NOMO-1 treated with dmso at 0.1 percent for 144 hours (cell line): Measurements from ENCODE around the gene MYOG.

Source experiments
- DNase-seq: peaks from one replicate; lab custom pipeline; 2025; ENCODE audit not compliant: unreplicated experiment; lab: John Stamatoyannopoulos, UW

The MYOG gene

DNA sequence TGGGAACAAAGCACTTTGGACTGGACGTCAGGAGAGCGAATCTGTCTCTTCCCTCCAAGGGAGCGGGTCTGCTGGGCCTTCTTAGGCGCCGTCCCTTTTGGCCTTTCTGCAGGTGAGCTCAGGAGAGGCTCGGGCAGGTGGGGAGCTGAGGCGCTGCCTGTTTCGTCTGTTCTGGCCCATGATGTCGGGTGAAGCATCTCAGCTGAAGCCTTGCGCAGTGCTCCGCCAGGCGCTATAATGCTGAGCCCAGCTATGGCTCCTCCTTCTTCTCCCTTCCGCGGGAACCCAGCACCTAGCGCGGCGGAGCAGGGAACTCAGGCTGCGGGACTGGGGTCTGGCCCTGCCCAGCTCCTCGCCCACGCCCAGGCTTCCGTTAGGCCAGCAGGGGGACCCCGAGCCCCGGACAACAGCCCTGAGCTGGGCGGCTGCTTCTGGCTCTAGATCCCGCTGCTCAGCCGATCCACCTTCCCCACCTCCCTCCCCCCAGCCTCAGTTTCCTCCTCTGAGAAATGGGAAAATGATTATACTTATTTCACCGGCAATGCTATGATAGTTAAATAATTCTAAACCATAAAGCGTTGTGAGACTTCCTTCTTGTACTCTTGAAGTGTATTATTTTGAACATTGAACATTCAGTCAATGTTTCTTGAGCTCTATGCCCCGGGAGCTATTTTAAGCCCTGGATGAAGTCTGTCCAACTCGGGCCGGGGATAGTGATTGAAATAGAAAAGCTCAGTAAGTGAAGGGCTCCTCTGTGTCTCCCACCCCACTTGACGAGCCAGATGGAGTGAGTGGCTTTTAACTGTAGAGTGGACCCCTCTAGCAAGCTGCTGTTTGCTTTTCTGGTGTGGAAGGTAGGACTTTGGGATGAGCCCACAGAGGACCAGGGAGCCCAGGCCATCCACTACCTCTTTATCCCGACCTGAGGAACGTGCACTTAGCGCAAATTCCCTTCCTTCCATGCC, 32.1 kb upstream of the MYOG start:
- DNase-seq = peak; percentile 23

DNA sequence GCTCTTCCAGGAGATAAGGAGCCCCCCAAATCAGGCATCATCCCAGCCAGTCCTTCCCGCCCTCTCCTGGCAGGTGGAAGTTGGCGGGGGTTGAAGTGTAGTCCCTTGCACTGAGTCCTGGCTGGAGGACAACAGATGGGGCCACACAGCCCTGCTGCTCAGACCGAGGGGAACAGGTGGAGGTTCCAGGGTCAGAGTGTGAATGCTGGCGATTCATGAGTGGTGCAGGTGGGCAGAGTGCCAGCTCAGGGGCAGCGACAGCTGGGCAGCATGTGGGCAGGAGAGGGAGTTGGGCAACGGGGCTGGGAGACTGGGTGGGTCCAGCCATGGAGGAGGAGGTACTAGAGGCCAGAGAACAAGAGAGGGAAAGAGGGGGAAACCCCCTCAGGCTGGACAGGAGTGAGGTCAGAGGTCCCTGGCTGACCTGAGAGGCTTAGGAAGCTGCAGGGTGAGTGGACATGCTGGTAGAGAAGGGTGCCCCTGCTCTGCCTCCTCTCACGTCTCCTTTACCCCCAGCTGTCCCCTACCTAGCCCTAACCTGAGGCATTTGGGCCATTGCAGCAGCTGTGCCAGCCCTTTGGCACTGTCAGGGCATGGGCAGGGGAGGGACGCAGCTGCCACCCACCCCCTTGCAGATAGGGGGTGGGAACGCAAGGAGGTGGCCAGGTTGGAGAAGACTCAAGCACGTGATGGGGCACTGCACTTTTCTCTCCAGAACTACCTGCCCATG, 30.4 kb upstream of the MYOG start:
- no peak for DNase-seq

GRCh38 chr1:203114202-203114601, 28.4 kb upstream of the MYOG start:
- DNase-seq = no peak

GRCh38 chr1:203113308-203113707, 27.5 kb upstream of the MYOG start:
- DNase-seq = no peak

GRCh38 chr1:203112475-203112874, 26.7 kb upstream of the MYOG start:
- no peak for DNase-seq

DNA sequence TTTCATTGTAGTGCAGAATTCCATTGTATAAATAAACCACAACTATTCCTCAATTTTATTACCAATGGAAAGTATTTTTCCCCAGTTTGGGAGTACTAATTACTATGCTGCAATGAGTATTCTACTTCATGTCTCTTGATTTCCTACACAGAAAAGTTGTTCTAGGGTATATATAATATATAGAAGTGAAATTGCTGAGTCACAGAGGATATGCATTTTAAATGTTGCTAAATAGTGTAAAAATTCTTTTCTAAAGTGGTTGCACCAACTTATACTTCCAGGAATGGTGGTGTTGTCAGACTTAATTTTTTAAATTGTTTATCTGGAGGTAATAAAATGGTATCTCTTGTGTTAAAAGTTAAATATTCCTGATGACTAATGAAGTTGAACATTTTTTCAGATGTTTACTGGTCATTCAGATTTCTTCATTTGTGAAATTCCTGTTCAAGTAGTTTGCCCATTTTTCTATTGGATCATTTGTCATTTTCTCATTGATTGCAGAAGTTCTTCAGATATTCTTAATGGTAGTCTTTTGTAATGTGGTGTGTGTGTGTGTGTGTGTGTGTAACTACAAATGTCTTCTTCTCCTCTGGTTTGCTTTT, 19.1 kb upstream of the MYOG start:
- DNase-seq = no peak

- no peak for DNase-seq
Measured at GRCh38 chr1:203103829-203104495, 18.1 kb upstream of the MYOG start.

GRCh38 chr1:203103216-203103615, 17.4 kb upstream of the MYOG start:
- no peak for DNase-seq

GRCh38 chr1:203101813-203102634, 16.2 kb upstream of the MYOG start:
- DNase-seq = no peak

- no peak for DNase-seq
Measured at GRCh38 chr1:203100516-203100869, 14.7 kb upstream of the MYOG start.

DNA sequence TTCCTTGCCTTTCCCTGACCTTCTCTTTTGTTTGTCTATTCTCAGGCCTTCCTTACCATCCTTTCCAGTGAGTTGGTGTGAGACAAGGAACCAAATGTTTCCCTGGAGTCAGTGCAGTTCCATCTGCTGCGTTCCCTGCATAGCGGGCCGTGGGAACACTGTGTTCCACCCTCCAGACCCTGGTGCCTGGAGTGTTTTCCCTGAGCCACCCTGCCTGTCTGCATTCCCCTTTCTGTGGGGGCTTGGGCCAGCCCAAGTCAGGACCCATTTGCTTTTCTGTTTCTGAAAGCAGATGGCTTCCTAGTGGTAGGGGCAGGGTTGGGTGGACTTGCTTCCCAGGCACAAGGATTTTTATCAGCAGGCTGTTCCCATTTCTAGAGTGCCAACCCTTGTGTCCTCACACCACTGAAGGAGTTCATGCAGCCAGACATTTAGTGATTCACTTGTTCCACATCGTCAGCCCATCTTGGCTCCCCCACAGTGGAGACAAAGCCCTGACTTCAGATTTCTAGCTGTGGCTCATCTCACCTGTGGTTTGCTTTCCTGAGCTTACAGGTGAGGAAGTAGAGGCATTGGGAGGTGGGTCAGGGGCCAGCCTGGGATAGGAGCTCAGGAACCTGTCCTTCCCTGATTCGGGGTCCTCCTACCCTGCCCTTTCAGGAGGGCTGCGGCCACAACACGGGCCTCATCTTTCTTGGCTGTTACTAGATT, 14.1 kb upstream of the MYOG start:
- no peak for DNase-seq

DNA sequence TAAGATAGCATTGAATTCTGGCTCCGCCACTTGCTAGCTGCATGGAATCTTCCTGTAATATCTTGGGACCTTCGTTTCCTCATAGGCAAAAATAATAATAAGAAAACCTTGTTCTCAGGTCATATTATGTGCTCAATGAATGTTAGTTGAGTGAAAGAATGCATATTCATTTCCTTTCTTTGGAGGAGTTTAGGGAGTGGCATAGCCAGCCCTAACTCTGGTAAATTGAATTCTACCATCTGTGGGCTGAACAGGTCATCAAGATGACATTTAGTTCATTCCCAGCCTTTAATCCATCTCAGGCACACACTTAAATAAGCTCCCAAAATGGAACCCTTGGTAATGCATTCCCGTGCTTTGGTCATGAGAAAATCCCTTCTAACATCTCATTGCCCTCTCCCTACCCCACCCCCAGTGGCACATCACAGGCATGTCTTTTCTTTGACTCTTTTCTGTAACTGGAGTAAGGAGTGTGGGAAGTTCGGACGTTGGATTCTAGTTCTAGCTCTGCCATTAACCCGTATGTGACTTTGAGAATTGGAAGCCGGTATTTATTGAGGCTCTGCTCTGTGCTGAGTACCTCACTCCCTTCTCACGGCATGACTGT, 13.2 kb upstream of the MYOG start:
- no peak for DNase-seq

- DNase-seq = no peak
Measured at GRCh38 chr1:203098445-203098844, 12.6 kb upstream of the MYOG start.

DNA sequence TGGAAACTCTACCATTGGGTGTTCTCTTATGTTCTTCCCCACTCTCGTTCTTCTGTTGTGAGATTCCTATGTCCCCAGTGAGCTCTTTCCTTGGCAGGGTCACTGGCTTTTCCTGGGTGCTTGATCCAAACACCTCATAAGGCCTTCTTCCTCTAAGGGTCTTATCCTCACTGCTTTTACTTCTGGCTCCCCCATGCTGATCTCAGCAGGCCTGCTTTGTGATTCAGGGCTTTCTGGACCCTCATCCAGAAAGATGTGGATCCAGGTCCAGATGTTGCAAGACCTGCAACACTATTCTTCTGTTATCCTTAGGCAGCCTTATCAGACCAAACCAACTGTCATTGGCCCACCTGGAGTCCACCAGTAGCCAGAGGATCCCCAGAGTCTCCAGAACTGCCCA, 11.2 kb upstream of the MYOG start:
- DNase-seq = no peak

DNA sequence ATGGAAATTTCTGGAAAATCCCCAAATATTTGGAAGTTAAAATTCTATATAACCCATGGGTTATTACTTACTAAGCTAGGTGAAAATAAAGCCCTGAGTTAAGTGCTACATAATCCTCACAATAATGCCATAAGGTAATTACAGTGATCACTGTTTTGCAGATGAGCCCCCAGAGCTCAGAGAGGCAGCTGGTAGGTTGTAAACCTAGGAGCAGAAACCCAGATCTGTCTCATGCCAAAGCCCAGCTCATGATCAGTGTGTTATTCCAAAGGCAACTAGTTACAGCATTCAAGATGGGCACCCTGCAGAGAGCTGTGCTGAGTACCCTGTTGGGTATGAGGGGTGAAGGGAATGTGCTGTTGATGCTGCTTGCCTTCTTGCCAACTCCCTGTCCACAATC, 10.8 kb upstream of the MYOG start:
- DNase-seq = no peak

GRCh38 chr1:203095061-203095690, 9.4 kb upstream of the MYOG start:
- no peak for DNase-seq

- no peak for DNase-seq
Measured at GRCh38 chr1:203093754-203094410, 8.1 kb upstream of the MYOG start.

DNA sequence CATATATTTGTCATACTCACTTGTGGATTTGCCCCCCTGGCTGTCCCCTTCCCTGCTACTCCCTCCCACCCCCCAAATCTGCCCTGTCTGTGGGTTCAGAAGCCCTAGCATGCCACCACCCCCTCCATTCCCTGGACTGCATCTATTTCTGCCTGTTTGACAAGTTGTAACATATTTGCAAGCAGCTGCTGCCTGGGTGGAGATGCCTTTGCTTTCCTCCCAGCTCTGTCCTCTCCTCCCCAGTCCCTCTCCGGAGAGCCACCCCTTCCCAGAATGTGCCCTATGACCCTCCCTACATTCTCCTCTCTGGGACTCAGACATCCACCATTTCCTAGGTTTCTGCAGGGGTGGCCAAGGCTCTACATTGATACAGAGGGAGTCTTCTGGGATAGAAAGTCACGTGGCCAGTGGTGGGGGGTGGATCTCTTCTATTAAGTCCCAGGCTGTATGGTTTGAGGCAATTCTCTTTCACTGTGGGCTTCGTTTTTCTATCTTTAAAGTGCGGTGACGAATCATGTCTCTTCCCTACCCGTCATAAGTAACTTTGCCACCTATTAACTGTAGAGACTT, 6.0 kb upstream of the MYOG start:
- DNase-seq = no peak
